Measurements from ENCODE around the gene SPTBN4.

GRCh38 chr19:40466985-40467734 is at the start of gene SPTBN4:
- TF ChIP-seq CTCF (IDR thresholded peaks at IDR 0.05) (no peak), EZH2 (IDR thresholded peaks at IDR 0.05; ENCODE audit: borderline replicate concordance, insufficient read depth, low read depth, low read length, poor library complexity, severe bottlenecking) (no peak)

All from B cell (primary cell).